PC-9 (cell line): ENCODE results near the gene WDR49. TPM values are rescaled to one million over a fixed set of nuclear protein-coding genes. Genes with fewer than 3 reads are reported as not detected.

ENCODE experiments used
- BruUV-seq: library from RNA; stranded (reverse); fragments of 400-500 nt; replicated peaks from 2 replicates; lab custom pipeline; 2021; lab: Mats Ljungman, UMichigan
- CTCF ChIA-PET: fragments of 300-600 bp; sonication (Branson Sonifier 250); formaldehyde crosslinking; loops from one replicate; lab custom pipeline; 2022; ENCODE audit warnings: antibody characterized with exemption; lab: Charles Lee
- POLR2A ChIA-PET: fragments of 300-600 bp; sonication (Branson Sonifier 250); formaldehyde crosslinking; loops from one replicate; lab custom pipeline; 2022; ENCODE audit warnings: antibody characterized with exemption; ENCODE audit not compliant: unreplicated experiment; lab: Charles Lee
- DNase-seq, 2 experiments: peaks; one replicate each; pipeline versions ENCODE4 v3.0.0 to v3.0.0-alpha.2; 2015 to 2022; ENCODE audit warnings: mixed read lengths in 1 of 2
- H2AFZ ChIP-seq: fragments of 200-600 bp; sonication (generic); 2 replicates; pipeline ENCODE4 v1.8.1; 2017; ENCODE audit warnings: antibody characterized with exemption
- H3F3A ChIP-seq: fragments of 200-600 bp; sonication (generic); 2 replicates; pipeline ENCODE4 v1.8.1; 2017; ENCODE audit warnings: antibody characterized with exemption, mild to moderate bottlenecking, low read depth; ENCODE audit not compliant: insufficient read depth
- H3K27ac ChIP-seq: fragments of 200-600 bp; sonication (generic); 2 replicates; pipeline ENCODE4 v1.6.1; 2016; ENCODE audit warnings: mixed run types
- H3K27me3 ChIP-seq: fragments of 200-600 bp; sonication (generic); 2 replicates; pipeline ENCODE4 v1.6.1; 2016; ENCODE audit warnings: low read depth, mixed run types; ENCODE audit not compliant: insufficient read depth
- H3K36me3 ChIP-seq: fragments of 200-600 bp; sonication (generic); 2 replicates; pipeline ENCODE4 v1.6.1; 2016; ENCODE audit warnings: low read depth, mixed run types
- H3K4me1 ChIP-seq: fragments of 200-600 bp; sonication (generic); replicated peaks from 2 replicates; pipeline ENCODE4 v1.6.1; 2016; ENCODE audit warnings: mixed run types; ENCODE audit not compliant: insufficient read depth
- H3K4me2 ChIP-seq: fragments of 200-600 bp; sonication (generic); 2 replicates; pipeline ENCODE4 v1.6.1; 2017; ENCODE audit warnings: mixed run types
- H3K4me3 ChIP-seq: fragments of 200-600 bp; sonication (generic); 2 replicates; pipeline ENCODE4 v1.6.1; 2016; ENCODE audit warnings: mixed run types
- H3K79me2 ChIP-seq: fragments of 200-600 bp; sonication (generic); 2 replicates; pipeline ENCODE4 v1.6.1; 2017; ENCODE audit warnings: low read depth, mixed run types
- H3K9me2 ChIP-seq: fragments of 200-600 bp; sonication (generic); 2 replicates; pipeline ENCODE4 v1.8.1; 2017; ENCODE audit warnings: mild to moderate bottlenecking; ENCODE audit not compliant: insufficient read depth
- H3K9me3 ChIP-seq: fragments of 200-600 bp; sonication (generic); 2 replicates; pipeline ENCODE4 v1.8.1; 2016; ENCODE audit warnings: low read depth; ENCODE audit not compliant: insufficient read depth
- H4K20me1 ChIP-seq: fragments of 200-600 bp; sonication (generic); 2 replicates; pipeline ENCODE4 v1.8.1; 2017; ENCODE audit not compliant: insufficient read depth
- EZH2 ChIP-seq: fragments of 200-600 bp; sonication (generic); IDR thresholded peaks from 2 replicates; pipeline ENCODE4 v1.8.0; 2017; ENCODE audit warnings: antibody characterized with exemption, low read depth
- intact Hi-C: fragments of 100-400 bp; cut with micrococcal nuclease; formaldehyde crosslinking; loops from one replicate; pipeline ENCODE4 v1.10.0; 2022; ENCODE audit not compliant: unreplicated experiment
- total RNA-seq: library from RNA; stranded (reverse); gene quantifications from 2 replicates; pipeline ENCODE4 v1.2.3, GENCODE V29; 2021
- TF ChIP-seq, protein P1 (sequence below): fragments of 200-600 bp; sonication (generic); conservative IDR thresholded peaks from 2 replicates; pipeline ENCODE4 v1.6.1; 2017; ENCODE audit warnings: mixed run types, antibody characterized with exemption, mild to moderate bottlenecking, moderate library complexity

Gene WDR49
- total RNA-seq, 1 experiment from 2014 or later, result 0.28 TPM

GRCh38 chr3:167520266-167521005 is 133.3 kb downstream of the WDR49 start:
- Histone ChIP-seq H3K9me2 (no peaks in the 10 kb centered on the region), H3K36me3 (no peaks in the 10 kb centered on the region), H3K4me1 (no peaks in the 10 kb centered on the region), H3K27ac (no peak overlapping the region), H3K27me3 (no peaks in the 10 kb centered on the region), H4K20me1 (no peaks in the 10 kb centered on the region), H3F3A (no peaks in the 10 kb centered on the region), H3K4me3 (no peak overlapping the region), H2AFZ (no peak overlapping the region), H3K79me2 (no peaks in the 10 kb centered on the region), H3K4me2 (no peak overlapping the region), H3K9me3 (no peaks in the 10 kb centered on the region)
- DNase-seq, result no peak
- BruUV-seq, result no TSS peak
- TF ChIP-seq, protein P1, sequence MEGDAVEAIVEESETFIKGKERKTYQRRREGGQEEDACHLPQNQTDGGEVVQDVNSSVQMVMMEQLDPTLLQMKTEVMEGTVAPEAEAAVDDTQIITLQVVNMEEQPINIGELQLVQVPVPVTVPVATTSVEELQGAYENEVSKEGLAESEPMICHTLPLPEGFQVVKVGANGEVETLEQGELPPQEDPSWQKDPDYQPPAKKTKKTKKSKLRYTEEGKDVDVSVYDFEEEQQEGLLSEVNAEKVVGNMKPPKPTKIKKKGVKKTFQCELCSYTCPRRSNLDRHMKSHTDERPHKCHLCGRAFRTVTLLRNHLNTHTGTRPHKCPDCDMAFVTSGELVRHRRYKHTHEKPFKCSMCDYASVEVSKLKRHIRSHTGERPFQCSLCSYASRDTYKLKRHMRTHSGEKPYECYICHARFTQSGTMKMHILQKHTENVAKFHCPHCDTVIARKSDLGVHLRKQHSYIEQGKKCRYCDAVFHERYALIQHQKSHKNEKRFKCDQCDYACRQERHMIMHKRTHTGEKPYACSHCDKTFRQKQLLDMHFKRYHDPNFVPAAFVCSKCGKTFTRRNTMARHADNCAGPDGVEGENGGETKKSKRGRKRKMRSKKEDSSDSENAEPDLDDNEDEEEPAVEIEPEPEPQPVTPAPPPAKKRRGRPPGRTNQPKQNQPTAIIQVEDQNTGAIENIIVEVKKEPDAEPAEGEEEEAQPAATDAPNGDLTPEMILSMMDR, result no peak
- no peak for TF ChIP-seq EZH2
- intact Hi-C loops, result no loop called here
- CTCF ChIA-PET, result no interaction called here
- POLR2A ChIA-PET, result no interaction called here

DNA sequence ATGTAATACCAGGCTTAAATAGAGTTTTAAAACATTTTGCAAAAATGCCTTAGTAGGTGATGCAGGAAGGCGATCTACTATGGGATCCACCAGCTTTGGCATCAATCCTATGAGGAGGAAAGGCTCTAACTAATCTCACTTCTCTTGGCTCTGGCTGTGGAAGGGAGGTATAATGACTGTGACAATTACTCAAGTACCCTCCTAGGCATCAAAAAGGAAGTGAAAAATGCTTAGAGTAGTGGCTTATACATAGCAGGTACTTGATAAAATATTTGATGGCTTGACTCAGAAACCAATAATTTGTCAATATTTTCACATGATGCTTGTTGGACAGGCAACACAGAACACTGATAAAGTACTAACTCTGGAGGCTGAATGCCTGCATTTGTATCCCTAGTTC is 145.8 kb downstream of the WDR49 start:
- ChIA-PET CTCF (no interaction called here), POLR2A (no interaction called here)
- no peaks in the 10 kb centered on the region for H3K9me2 ChIP-seq
- H3K36me3 ChIP-seq, result no peaks in the 10 kb centered on the region
- DNase-seq, result no peak
- intact Hi-C loops, result no loop called here
- no peak overlapping the region for H3K4me3 ChIP-seq
- H3K4me2 ChIP-seq, result no peak overlapping the region
- TF ChIP-seq, protein P1, result no peak
- no peak for TF ChIP-seq EZH2
- no peak overlapping the region for H3K27ac ChIP-seq
- no peaks in the 10 kb centered on the region for H3K4me1 ChIP-seq
- H4K20me1 ChIP-seq, result no peaks in the 10 kb centered on the region
- no peaks in the 10 kb centered on the region for H3K9me3 ChIP-seq
- BruUV-seq, result no TSS peak
- H2AFZ ChIP-seq, result no peak overlapping the region
- no peaks in the 10 kb centered on the region for H3K79me2 ChIP-seq
- H3K27me3 ChIP-seq, result no peaks in the 10 kb centered on the region
- H3F3A ChIP-seq, result no peaks in the 10 kb centered on the region

DNA sequence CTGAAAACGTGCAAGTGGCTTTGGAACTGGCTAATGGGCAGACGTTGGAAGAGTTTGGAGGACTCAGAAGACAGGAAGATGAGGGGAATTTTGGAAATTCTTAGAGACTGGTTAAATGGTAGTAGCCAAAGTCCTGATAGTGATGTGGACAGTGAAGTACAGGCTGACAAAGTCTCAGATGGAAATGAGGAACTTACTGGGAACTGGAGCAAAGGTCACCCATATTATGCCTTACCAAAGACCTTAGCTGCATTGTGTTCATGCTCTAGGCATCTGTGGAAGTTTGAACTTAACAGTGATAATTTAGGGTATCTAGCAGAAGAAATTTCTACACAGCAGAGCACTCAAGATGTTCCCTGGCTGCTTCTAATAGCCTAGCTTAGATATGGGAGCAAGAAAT is 151.3 kb downstream of the WDR49 start:
- POLR2A ChIA-PET, result no interaction called here
- no peak for TF ChIP-seq EZH2
- Histone ChIP-seq H3K79me2 (no peaks in the 10 kb centered on the region), H2AFZ (no peak overlapping the region), H3K9me3 (no peaks in the 10 kb centered on the region), H3K4me2 (no peak overlapping the region), H4K20me1 (no peaks in the 10 kb centered on the region), H3F3A (no peaks in the 10 kb centered on the region), H3K4me3 (no peak overlapping the region), H3K27me3 (no peaks in the 10 kb centered on the region), H3K27ac (no peak overlapping the region), H3K4me1 (no peaks in the 10 kb centered on the region), H3K36me3 (no peaks in the 10 kb centered on the region), H3K9me2 (no peaks in the 10 kb centered on the region)
- intact Hi-C loops, result no loop called here
- BruUV-seq, result no TSS peak
- DNase-seq, result no peak
- CTCF ChIA-PET, result no interaction called here
